ENCODE results near the gene RFX3. TPM values are rescaled to one million over a fixed set of nuclear protein-coding genes. Genes with fewer than 3 reads are reported as not detected.
"Not testable (repeated sequence)": the region's sequence is repeated elsewhere in the genome, so short reads cannot be mapped to it uniquely, and the experiment has no call there.

Gene RFX3
- total and polyA plus RNA-seq, 2 donors (not counting 1 experiment from before 2014, with no cell fraction given) = 2.8 to 3.1 TPM

GRCh38 chr9:3323714-3324113 lies 202.1 kb downstream of the RFX3 start:
- H3K79me2 ChIP-seq (ENCODE audit: control insufficient read depth, insufficient read depth, low read length) = no peaks in the 10 kb centered on the region
- no peak overlapping the region for H3K4me2 ChIP-seq (ENCODE audit: extremely low read depth, insufficient read depth, low read length)
- no peaks in the 10 kb centered on the region for H3K27me3 ChIP-seq (ENCODE audit: control insufficient read depth, insufficient read depth, low read length)
- no peaks in the 10 kb centered on the region for H3K36me3 ChIP-seq (ENCODE audit: control insufficient read depth, insufficient read depth, low read length)
- H3K27ac ChIP-seq (ENCODE audit: insufficient read depth, low read length) = no peak overlapping the region
- H3K9me3 ChIP-seq (ENCODE audit: control insufficient read depth, insufficient read depth, low read depth, low read length) = no peaks in the 10 kb centered on the region
- no peak overlapping the region for H3K9ac ChIP-seq (ENCODE audit: insufficient read depth, low read length)
- no peak overlapping the region for H3K4me3 ChIP-seq (replicated peaks in 1 of 4; ENCODE audit: control extremely low read depth in 1 of 4, insufficient read depth in 1 of 4, low read depth in 3 of 4, low read length in 4 of 4)
- no peaks in the 10 kb centered on the region for H3K4me1 ChIP-seq (ENCODE audit: control insufficient read depth, extremely low read depth, insufficient read depth, low read length)
- H2AFZ ChIP-seq (ENCODE audit: low read length) = no peak overlapping the region
- H4K20me1 ChIP-seq (ENCODE audit: control insufficient read depth, extremely low read depth, insufficient read depth, low read length) = no peaks in the 10 kb centered on the region
- DNase-seq (ENCODE audit: low read depth in 2 of 2) = no peak
- TF ChIP-seq EZH2 (IDR thresholded peaks at IDR 0.05; ENCODE audit: low read length, missing control alignments) (no peak), CTCF (conservative IDR thresholded peaks at IDR 0.05 in 1 of 2, IDR thresholded peaks at IDR 0.05 in 1 of 2; ENCODE audit: low read depth in 1 of 2, low read length in 2 of 2) (no peak)

- H3K79me2 ChIP-seq (ENCODE audit: control insufficient read depth, insufficient read depth, low read length) = no peaks in the 10 kb centered on the region
- no peaks in the 10 kb centered on the region for H3K9me3 ChIP-seq (ENCODE audit: control insufficient read depth, insufficient read depth, low read depth, low read length)
- no peaks in the 10 kb centered on the region for H3K4me1 ChIP-seq (ENCODE audit: control insufficient read depth, extremely low read depth, insufficient read depth, low read length)
- H3K4me3 ChIP-seq (replicated peaks in 1 of 4; ENCODE audit: control extremely low read depth in 1 of 4, insufficient read depth in 1 of 4, low read depth in 3 of 4, low read length in 4 of 4) = no peak overlapping the region
- H4K20me1 ChIP-seq (ENCODE audit: control insufficient read depth, extremely low read depth, insufficient read depth, low read length) = no peaks in the 10 kb centered on the region
- H3K9ac ChIP-seq (ENCODE audit: insufficient read depth, low read length) = no peak overlapping the region
- H3K27me3 ChIP-seq (ENCODE audit: control insufficient read depth, insufficient read depth, low read length) = no peaks in the 10 kb centered on the region
- TF ChIP-seq EZH2 (IDR thresholded peaks at IDR 0.05; ENCODE audit: low read length, missing control alignments) = no peak
- no peak for TF ChIP-seq CTCF (conservative IDR thresholded peaks at IDR 0.05 in 1 of 2, IDR thresholded peaks at IDR 0.05 in 1 of 2; ENCODE audit: low read depth in 1 of 2, low read length in 2 of 2)
- no peak overlapping the region for H2AFZ ChIP-seq (ENCODE audit: low read length)
- no peak for DNase-seq (ENCODE audit: low read depth in 2 of 2)
- no peak overlapping the region for H3K4me2 ChIP-seq (ENCODE audit: extremely low read depth, insufficient read depth, low read length)
- H3K27ac ChIP-seq (ENCODE audit: insufficient read depth, low read length) = no peak overlapping the region
- H3K36me3 ChIP-seq (ENCODE audit: control insufficient read depth, insufficient read depth, low read length) = no peaks in the 10 kb centered on the region
These were observed 204.6 kb downstream of the RFX3 start for GRCh38 chr9:3321186-3321585.

GRCh38 chr9:3312595-3312994 lies 213.2 kb downstream of the RFX3 start:
- not testable (repeated sequence) for H3K9me3 ChIP-seq (ENCODE audit: control insufficient read depth, insufficient read depth, low read depth, low read length); H3K27ac ChIP-seq (ENCODE audit: insufficient read depth, low read length); H3K27me3 ChIP-seq (ENCODE audit: control insufficient read depth, insufficient read depth, low read length); H3K36me3 ChIP-seq (ENCODE audit: control insufficient read depth, insufficient read depth, low read length); H3K79me2 ChIP-seq (ENCODE audit: control insufficient read depth, insufficient read depth, low read length); H2AFZ ChIP-seq (ENCODE audit: low read length); H4K20me1 ChIP-seq (ENCODE audit: control insufficient read depth, extremely low read depth, insufficient read depth, low read length); H3K4me1 ChIP-seq (ENCODE audit: control insufficient read depth, extremely low read depth, insufficient read depth, low read length); H3K9ac ChIP-seq (ENCODE audit: insufficient read depth, low read length); DNase-seq (ENCODE audit: low read depth in 2 of 2); H3K4me2 ChIP-seq (ENCODE audit: extremely low read depth, insufficient read depth, low read length); H3K4me3 ChIP-seq (replicated peaks in 1 of 4; ENCODE audit: control extremely low read depth in 1 of 4, insufficient read depth in 1 of 4, low read depth in 3 of 4, low read length in 4 of 4)
